NCI-H524 treated with DMSO at 0.1 percent for 48 hours (cell line): ENCODE results near the gene ING4.
A peak's percentile ranks its signal among the peaks of the same experiment; 100 is the strongest.

Experiments used
- DNase-seq: peaks from one replicate; lab custom pipeline; 2025; lab: John Stamatoyannopoulos, UW

The ING4 gene

GRCh38 chr12:6607751-6608591 lies 54.9 kb downstream of the ING4 start:
- DNase-seq = peak; percentile 90

- DNase-seq = no peak
Measured at GRCh38 chr12:6606331-6607131, 56.4 kb downstream of the ING4 start.

- no peak for DNase-seq
Measured at GRCh38 chr12:6605421-6606330, 57.2 kb downstream of the ING4 start.

- DNase-seq = no peak
Measured at GRCh38 chr12:6604259-6605029, 58.5 kb downstream of the ING4 start.

- peak; percentile 50 for DNase-seq
Measured at GRCh38 chr12:6603095-6603567, 59.8 kb downstream of the ING4 start.

- DNase-seq = no peak
Measured at GRCh38 chr12:6602526-6602925, 60.4 kb downstream of the ING4 start.
